Colonic mucosa (tissue), 4 donors: Measurements from ENCODE around the gene SULF2. TPM values are rescaled to one million over a fixed set of nuclear protein-coding genes. Genes with fewer than 3 reads are reported as not detected.

Experiments used
- DNase-seq: peaks from one replicate; pipeline ENCODE4 v3.0.0-alpha.2; 2020
- H3K27ac ChIP-seq: fragments of 200-600 bp; one replicate; pipeline ENCODE4 v1.8.0; 2021
- H3K27me3 ChIP-seq: fragments of 200-600 bp; one replicate; pipeline ENCODE4 v1.8.0; 2021
- H3K36me3 ChIP-seq: fragments of 200-600 bp; one replicate; pipeline ENCODE4 v1.8.0; 2021
- H3K4me1 ChIP-seq: fragments of 200-600 bp; one replicate; pipeline ENCODE4 v1.8.0; 2021; ENCODE audit warnings: mild to moderate bottlenecking
- H3K4me3 ChIP-seq: fragments of 200-600 bp; one replicate; pipeline ENCODE4 v1.8.0; 2021
- H3K9ac ChIP-seq, 2 donors: one replicate each; pipeline ENCODE4 v1.7.0; 2013; ENCODE audit warnings: control low read depth in 2 of 2, low read depth in 2 of 2, low read length in 2 of 2
- H3K9me3 ChIP-seq: fragments of 200-600 bp; one replicate; pipeline ENCODE4 v1.8.0; 2021
- CTCF ChIP-seq: fragments of 200-600 bp; IDR thresholded peaks from one replicate; pipeline ENCODE4 v1.8.0; 2022; ENCODE audit warnings: antibody characterized with exemption, mild to moderate bottlenecking
- intact Hi-C: fragments of 100-400 bp; cut with DNase I; formaldehyde crosslinking; loops from one replicate; pipeline ENCODE4 v1.14.1; 2022
- total RNA-seq, 2 donors: library from RNA; stranded (reverse); fragmentation: NEBNext Ultra II Directional in 1 of 2; extraction: Animal tissue kit (Norgen Biotek cat#: 25700) in 1 of 2; gene quantifications; one replicate each; pipeline ENCODE4 v1.2.1, GENCODE V29; 2021
- donor health status: healthy.
- donor health status: DM: no; HTN: no; CAD: no.
- donor health status: DM: no; HTN: no; CAD: no.

SULF2 gene
- total RNA-seq, 2 donors from 2014 or later, result 97.9 to 153 TPM

DNA sequence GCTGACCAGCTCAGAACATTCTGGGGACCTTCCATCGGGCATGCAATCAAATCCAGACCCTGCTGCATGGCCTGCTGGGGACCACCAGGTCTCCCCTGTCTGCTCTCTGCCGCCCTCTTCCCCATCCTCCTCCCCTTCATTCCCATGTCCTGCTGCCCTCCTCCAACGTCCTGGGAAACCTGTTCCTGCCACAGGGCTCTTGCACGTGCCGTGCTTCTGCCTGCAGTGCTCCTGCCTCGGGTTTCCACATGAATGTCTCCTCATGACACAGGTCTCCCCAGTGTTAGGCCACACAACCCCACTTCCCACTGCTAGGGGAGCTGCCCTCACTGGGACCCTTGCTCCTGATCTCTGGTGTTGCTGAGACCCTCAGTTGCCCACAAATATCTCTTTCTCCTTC is 37.2 kb downstream of the SULF2 start:
- Histone ChIP-seq H3K9me3 (no peaks in the 10 kb centered on the region), H3K9ac (no peak overlapping the region), H3K4me1 (no peaks in the 10 kb centered on the region), H3K27ac (no peak overlapping the region), H3K4me3 (no peak overlapping the region), H3K36me3 (no peaks in the 10 kb centered on the region), H3K27me3 (no peaks in the 10 kb centered on the region)
- intact Hi-C loops, result no loop called here
- no peak for DNase-seq
- no peak for TF ChIP-seq CTCF

DNA sequence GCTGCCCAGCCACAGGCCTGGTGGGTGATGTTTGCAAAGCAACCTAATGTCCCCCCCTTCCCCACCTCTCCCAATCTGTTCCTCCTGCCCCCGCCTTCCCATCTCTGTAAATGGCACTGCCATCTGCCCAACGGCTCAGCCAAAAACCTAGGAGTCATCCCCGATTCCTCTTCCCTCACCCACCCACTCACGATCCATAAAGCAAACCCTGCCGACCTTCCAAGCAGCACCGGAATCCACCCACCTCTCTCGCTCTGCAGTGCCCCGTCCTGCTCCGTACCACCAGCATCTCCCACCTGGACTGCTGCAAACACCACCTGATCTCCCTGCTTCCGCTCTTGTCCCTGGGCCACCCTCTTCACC is 37.6 kb downstream of the SULF2 start:
- intact Hi-C loops, result no loop called here
- no peak overlapping the region for H3K4me3 ChIP-seq
- no peak for DNase-seq
- no peak overlapping the region for H3K9ac ChIP-seq
- H3K4me1 ChIP-seq, result no peaks in the 10 kb centered on the region
- H3K9me3 ChIP-seq, result no peaks in the 10 kb centered on the region
- TF ChIP-seq CTCF, result no peak
- H3K27me3 ChIP-seq, result no peaks in the 10 kb centered on the region
- no peak overlapping the region for H3K27ac ChIP-seq
- H3K36me3 ChIP-seq, result no peaks in the 10 kb centered on the region

GRCh38 chr20:47744803-47745202 is 40.5 kb downstream of the SULF2 start:
- H3K36me3 ChIP-seq, result no peaks in the 10 kb centered on the region
- H3K4me1 ChIP-seq, result no peaks in the 10 kb centered on the region
- no peak overlapping the region for H3K27ac ChIP-seq
- TF ChIP-seq CTCF, result no peak
- intact Hi-C loops, result no loop called here
- no peaks in the 10 kb centered on the region for H3K9me3 ChIP-seq
- H3K9ac ChIP-seq, result no peak overlapping the region
- no peak overlapping the region for H3K4me3 ChIP-seq
- no peak for DNase-seq
- no peaks in the 10 kb centered on the region for H3K27me3 ChIP-seq

- Histone ChIP-seq H3K4me1 (no peaks in the 10 kb centered on the region), H3K27me3 (no peaks in the 10 kb centered on the region), H3K4me3 (no peak overlapping the region), H3K36me3 (no peaks in the 10 kb centered on the region), H3K9me3 (no peaks in the 10 kb centered on the region), H3K9ac (no peak overlapping the region), H3K27ac (no peak overlapping the region)
- no peak for DNase-seq
- intact Hi-C loops, result no loop called here
- TF ChIP-seq CTCF, result no peak
Observed at GRCh38 chr20:47743671-47744070, 41.6 kb downstream of the SULF2 start.

DNA sequence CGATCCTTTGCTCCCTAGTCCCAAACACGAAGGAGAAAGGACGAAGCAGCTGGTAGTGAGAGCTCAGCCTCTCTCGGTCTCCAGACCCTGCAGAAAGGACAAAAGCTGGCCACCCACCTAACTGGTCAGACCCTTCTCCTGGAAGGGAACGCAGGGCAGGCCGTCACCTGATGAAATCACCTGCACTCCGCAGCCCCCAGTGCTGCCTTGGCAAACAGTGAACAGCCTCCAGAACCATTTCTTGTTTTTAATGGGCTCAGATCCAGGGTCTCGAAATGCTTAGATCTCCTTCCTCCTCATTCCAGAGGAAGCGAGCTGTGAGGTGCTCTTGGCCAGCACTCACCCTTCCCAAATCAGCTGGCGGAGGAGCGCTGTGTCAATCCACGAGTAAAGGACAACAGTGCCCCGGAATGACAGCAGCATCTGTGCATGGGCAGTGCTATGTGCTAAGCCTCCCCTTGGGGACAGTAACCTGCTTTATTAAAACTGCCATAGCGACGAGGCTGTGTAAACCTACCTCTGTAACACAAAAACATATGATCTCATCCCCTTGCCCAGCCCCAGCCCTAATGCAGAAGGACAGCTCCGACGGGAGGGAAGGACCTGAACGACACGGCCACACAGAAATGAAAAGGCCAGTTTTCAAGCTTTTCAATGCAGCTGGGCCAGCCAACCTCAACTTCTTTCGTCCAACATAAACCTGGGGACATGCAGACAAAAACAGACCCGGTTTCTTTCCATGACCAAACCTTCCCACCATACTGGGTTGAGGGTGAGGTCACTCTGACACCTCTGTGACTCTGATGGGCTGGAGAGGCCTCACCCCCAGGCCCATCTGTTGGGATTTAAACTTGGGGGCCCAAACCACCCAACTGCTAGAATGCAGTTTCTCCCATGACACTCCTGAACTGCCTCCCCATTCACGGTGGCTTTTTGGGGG is 43.3 kb downstream of the SULF2 start:
- Histone ChIP-seq H3K9ac (no peak overlapping the region), H3K4me3 (no peak overlapping the region), H3K27ac (no peak overlapping the region), H3K36me3 (no peaks in the 10 kb centered on the region), H3K9me3 (no peaks in the 10 kb centered on the region), H3K27me3 (no peaks in the 10 kb centered on the region), H3K4me1 (no peaks in the 10 kb centered on the region)
- no peak for TF ChIP-seq CTCF
- DNase-seq, result no peak
- intact Hi-C loops, result no loop called here
